Measurements from ENCODE around the gene FCRL6. TPM values are rescaled to one million over a fixed set of nuclear protein-coding genes. Genes with fewer than 3 reads are reported as not detected.

The FCRL6 gene
- under 1 TPM in 4 of 6 experiments, not detected in 2; 0.40 to 0.62 (median 0.51) TPM for total RNA-seq
- long read RNA-seq: 0 reads

- H3K27ac ChIP-seq: no peak within 1 kb of the TSS
- TF ChIP-seq POLR2A (IDR thresholded peaks at IDR 0.05) (no peak), CTCF (IDR thresholded peaks at IDR 0.05) (no peak)
- no peaks in the 10 kb centered on the region for H3K27me3 ChIP-seq
- DNase-seq (no peak), ATAC-seq (no peak)
- H3K9me3 ChIP-seq: no peaks in the 10 kb centered on the region
- no peaks in the 10 kb centered on the region for H3K36me3 ChIP-seq
- 49% methylated on average over 5 of the region's 8 CpGs for WGBS (ENCODE audit: insufficient coverage, low coverage, low lambda C conversion rate, missing lambda C conversion rate)
- H3K4me3 ChIP-seq: no peak within 1 kb of the TSS
- intact Hi-C loops (cut with DNase I): no loop called here
- no peaks in the 10 kb centered on the region for H3K4me1 ChIP-seq
These were observed at the start of gene FCRL6 for GRCh38 chr1:159802111-159802510. Gene FCRL6 (plus strand): TSS chr1:159802360. CDS start chr1:159802425, 65 bp downstream.

GRCh38 chr1:159753386-159753785, 48.8 kb upstream of the FCRL6 start:
- no peak overlapping the region for H3K4me3 ChIP-seq
- peak overlapping the region; percentile 48 to 73 (median 67) for H3K27ac ChIP-seq
- TF ChIP-seq CTCF (IDR thresholded peaks at IDR 0.05) (no peak), POLR2A (IDR thresholded peaks at IDR 0.05) (no peak)
- peak; percentile 42 to 73 (median 63) for ATAC-seq
- H3K36me3 ChIP-seq: no peaks in the 10 kb centered on the region
- no peaks in the 10 kb centered on the region for H3K9me3 ChIP-seq
- no peaks in the 10 kb centered on the region for H3K27me3 ChIP-seq
- 28% methylated on average over 4 of the region's 4 CpGs for WGBS (ENCODE audit: insufficient coverage, low coverage, low lambda C conversion rate, missing lambda C conversion rate)
- peak in 2 of 3 donors; percentile 27 to 82 for DNase-seq
- H3K4me1 ChIP-seq: peaks cover 0 to 69% (median 34%) of the 10 kb centered on the region in 4 donors
- intact Hi-C loops (cut with DNase I): loop anchor here in 1 of 2 donors (5.0 kb wide), 1 partner anchor 166 kb away; the partner anchor contains the start of gene APCS

GRCh38 chr1:159755451-159756007, 46.6 kb upstream of the FCRL6 start:
- 31% methylated on average over 3 of the region's 3 CpGs for WGBS (ENCODE audit: insufficient coverage, low coverage, low lambda C conversion rate, missing lambda C conversion rate)
- Histone ChIP-seq H3K4me3 (peak overlapping the region in 1 of 3 donors; percentile 6), H3K4me1 (peaks cover 0 to 71% (median 34%) of the 10 kb centered on the region in 4 donors), H3K27me3 (no peaks in the 10 kb centered on the region), H3K9me3 (no peaks in the 10 kb centered on the region), H3K27ac (peak overlapping the region; percentile 64 to 73 (median 67)), H3K36me3 (no peaks in the 10 kb centered on the region)
- intact Hi-C loops (cut with DNase I): no loop called here
- peak; percentile 38 to 58 (median 46) for ATAC-seq
- TF ChIP-seq CTCF (IDR thresholded peaks at IDR 0.05): no peak
- peak; percentile 43 for TF ChIP-seq POLR2A (IDR thresholded peaks at IDR 0.05)
- DNase-seq: no peak

- Histone ChIP-seq H3K4me1 (peaks cover 0 to 62% (median 30%) of the 10 kb centered on the region in 4 donors), H3K4me3 (no peak overlapping the region), H3K27me3 (no peaks in the 10 kb centered on the region), H3K36me3 (no peaks in the 10 kb centered on the region), H3K9me3 (no peaks in the 10 kb centered on the region), H3K27ac (peak overlapping the region; percentile 64 to 73 (median 67))
- peak in 1 of 3 donors; percentile 50 for DNase-seq
- intact Hi-C loops (cut with DNase I): no loop called here
- ATAC-seq: peak; percentile 19 to 48 (median 44)
- TF ChIP-seq POLR2A (IDR thresholded peaks at IDR 0.05): no peak
- no peak for TF ChIP-seq CTCF (IDR thresholded peaks at IDR 0.05)
These were observed 45.8 kb upstream of the FCRL6 start for GRCh38 chr1:159756397-159756796.
